Endothelial cell of umbilical vein (primary cell): ENCODE results near the gene NFATC3.

Source experiments
- EZH2 ChIP-seq: IDR thresholded peaks from 2 replicates; pipeline ENCODE4 v1.6.1; 2012; ENCODE audit warnings: borderline replicate concordance, low read depth, mild to moderate bottlenecking, moderate library complexity, low read length, inconsistent platforms; ENCODE audit not compliant: severe bottlenecking
- MYC ChIP-seq: IDR thresholded peaks from one replicate; pipeline ENCODE4 v1.6.1; 2011; ENCODE audit warnings: mild to moderate bottlenecking, low read depth, low read length

DNA sequence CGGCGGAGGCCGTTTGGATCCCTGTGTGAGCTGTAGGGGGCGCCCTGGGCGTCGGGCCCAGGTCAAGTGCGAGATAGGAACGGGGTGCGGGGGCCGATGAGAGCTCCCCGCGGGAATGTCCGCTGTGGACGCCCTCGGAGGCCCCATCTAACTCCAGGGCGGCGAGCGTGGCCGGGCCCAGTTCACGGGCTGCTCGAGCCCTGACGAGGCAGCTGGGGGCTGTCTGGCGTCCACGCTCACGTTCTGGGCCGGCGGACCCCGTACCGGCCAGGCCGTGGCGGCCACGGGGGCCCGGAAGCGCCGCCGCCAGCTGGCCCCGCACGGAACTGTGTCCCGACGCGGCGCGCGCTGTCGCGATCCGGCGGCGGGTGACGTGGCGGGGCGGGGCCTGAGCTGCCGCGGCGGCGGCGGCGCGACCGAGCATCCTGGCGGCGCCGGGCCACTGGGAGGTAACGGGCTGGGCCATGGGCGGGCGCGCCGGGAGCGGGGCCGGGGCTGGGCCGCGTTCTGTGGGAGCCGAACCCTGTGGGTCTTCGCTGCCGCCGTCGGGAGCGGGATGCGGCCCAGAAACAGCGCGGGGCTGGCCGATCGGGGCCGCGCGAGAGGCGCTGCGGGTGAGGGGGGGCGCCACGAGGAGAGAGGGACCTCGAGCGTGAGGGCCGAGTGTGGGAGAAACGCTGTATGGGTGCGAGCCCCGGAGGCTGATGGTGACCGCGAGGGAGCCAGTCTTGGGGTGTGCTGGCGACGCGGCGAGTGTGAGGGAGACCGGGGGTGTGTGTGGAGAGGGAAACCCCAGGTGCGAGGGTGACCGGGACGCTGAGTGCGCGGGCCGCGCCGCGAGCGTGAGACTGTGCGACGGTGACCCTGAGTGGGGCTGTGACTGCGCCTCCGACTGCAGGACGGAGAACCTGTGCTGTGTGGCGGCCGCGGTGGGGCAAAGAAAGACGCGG, 179.2 kb downstream of the NFATC3 start, which contains the start of gene SLC7A6:
- no peak for TF ChIP-seq MYC
- no peak for TF ChIP-seq EZH2
